PC-3 (cell line): ENCODE measurements around the gene ALKBH5.

Experiments
- EZH2 ChIP-seq: fragments of 300-600 bp; sonication (generic); IDR thresholded peaks from one replicate; pipeline ENCODE4 v1.6.1; 2017; ENCODE audit warnings: antibody characterized with exemption, mild to moderate bottlenecking, low read length; ENCODE audit not compliant: unreplicated experiment
- EZH2phosphoT487 ChIP-seq: fragments of 300-600 bp; sonication (generic); IDR thresholded peaks from 2 replicates; pipeline ENCODE4 v1.6.1; 2018; ENCODE audit warnings: mild to moderate bottlenecking, antibody characterized with exemption, low read length, borderline replicate concordance
- TF ChIP-seq, protein P1 (sequence below): fragments of 300-600 bp; sonication (generic); conservative IDR thresholded peaks from 2 replicates; pipeline ENCODE4 v1.5.1; 2017; ENCODE audit warnings: antibody characterized with exemption, low read depth, mild to moderate bottlenecking, low read length

DNA sequence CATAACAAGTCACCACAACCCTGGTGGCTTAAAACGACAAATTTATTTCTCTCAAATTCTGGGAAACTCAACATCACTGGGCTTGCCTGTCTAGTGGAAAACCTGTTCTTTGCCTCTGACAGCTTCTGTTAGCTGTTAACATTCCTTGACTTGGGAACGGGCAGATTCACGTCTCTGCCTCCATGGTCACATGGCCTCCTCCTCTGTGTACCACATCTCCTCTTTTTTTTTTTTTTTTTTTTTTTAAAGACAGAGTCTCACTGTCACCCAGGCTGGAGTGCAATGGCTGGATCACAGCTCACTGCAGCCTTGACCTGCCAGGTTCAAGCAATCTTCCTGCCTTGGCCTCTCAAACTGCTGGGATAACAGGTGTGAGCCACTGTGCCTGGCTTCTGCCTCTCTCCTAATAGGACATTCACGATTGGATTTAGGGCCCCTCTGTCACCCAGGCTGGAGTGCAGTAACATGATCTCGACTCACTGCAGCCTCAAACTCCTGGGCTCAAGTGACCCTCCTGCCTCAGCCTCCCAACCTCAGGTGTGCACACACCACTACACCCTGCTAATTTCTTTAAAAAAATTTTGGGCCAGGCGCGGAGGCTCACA is 30.1 kb downstream of the ALKBH5 start:
- TF ChIP-seq EZH2 (no peak), EZH2phosphoT487 (no peak)
- TF ChIP-seq, protein P1, sequence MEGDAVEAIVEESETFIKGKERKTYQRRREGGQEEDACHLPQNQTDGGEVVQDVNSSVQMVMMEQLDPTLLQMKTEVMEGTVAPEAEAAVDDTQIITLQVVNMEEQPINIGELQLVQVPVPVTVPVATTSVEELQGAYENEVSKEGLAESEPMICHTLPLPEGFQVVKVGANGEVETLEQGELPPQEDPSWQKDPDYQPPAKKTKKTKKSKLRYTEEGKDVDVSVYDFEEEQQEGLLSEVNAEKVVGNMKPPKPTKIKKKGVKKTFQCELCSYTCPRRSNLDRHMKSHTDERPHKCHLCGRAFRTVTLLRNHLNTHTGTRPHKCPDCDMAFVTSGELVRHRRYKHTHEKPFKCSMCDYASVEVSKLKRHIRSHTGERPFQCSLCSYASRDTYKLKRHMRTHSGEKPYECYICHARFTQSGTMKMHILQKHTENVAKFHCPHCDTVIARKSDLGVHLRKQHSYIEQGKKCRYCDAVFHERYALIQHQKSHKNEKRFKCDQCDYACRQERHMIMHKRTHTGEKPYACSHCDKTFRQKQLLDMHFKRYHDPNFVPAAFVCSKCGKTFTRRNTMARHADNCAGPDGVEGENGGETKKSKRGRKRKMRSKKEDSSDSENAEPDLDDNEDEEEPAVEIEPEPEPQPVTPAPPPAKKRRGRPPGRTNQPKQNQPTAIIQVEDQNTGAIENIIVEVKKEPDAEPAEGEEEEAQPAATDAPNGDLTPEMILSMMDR, result no peak
